Heart left ventricle (tissue), 16 donors: Measurements from ENCODE around the gene COL6A2. TPM values are rescaled to one million over a fixed set of nuclear protein-coding genes. Genes with fewer than 3 reads are reported as not detected.
"Not testable (repeated sequence)": the region's sequence is repeated elsewhere in the genome, so short reads cannot be mapped to it uniquely, and the experiment has no call there.

ENCODE experiments used
- ATAC-seq, 4 donors: fragments of 200-7000 bp; cut with Tn5 transposase; one replicate each; pipeline ENCODE4 v1.9.1; 2020 to 2022; ENCODE audit warnings: moderate library complexity in 4 of 4, mild to moderate bottlenecking in 3 of 4, moderate number of reproducible peaks in 1 of 4
- DNase-seq, 5 donors: peaks; one replicate each; pipeline ENCODE4 v3.0.0-alpha.2; 2020
- H3K27ac ChIP-seq, 12 donors: fragments of 200-600 bp; sonication (generic) in 4 of 12; one replicate each; pipeline versions ENCODE4 v1.5.0 to v1.8.0; 2016 to 2022; ENCODE audit warnings: mild to moderate bottlenecking in 2 of 12
- H3K27me3 ChIP-seq, 9 donors: fragments of 200-600 bp; sonication (generic) in 2 of 9; one replicate each; pipeline versions ENCODE4 v1.5.1 to v1.8.0; 2016 to 2022; ENCODE audit warnings: mild to moderate bottlenecking in 3 of 9
- H3K36me3 ChIP-seq, 9 donors: fragments of 200-600 bp; sonication (generic) in 2 of 9; one replicate each; pipeline versions ENCODE4 v1.5.0 to v1.8.0; 2018 to 2022; ENCODE audit warnings: mild to moderate bottlenecking in 2 of 9
- H3K4me1 ChIP-seq, 12 donors: fragments of 200-600 bp; sonication (generic) in 4 of 12; one replicate each; pipeline versions ENCODE4 v1.5.0 to v1.8.0; 2016 to 2022; ENCODE audit warnings: mild to moderate bottlenecking in 3 of 12
- H3K4me3 ChIP-seq, 12 donors: fragments of 200-600 bp; sonication (generic) in 4 of 12; one replicate each; pipeline versions ENCODE4 v1.5.0 to v1.8.0; 2017 to 2022; ENCODE audit warnings: mild to moderate bottlenecking in 9 of 12, moderate library complexity in 4 of 12
- H3K9me3 ChIP-seq, 12 donors: fragments of 200-600 bp; sonication (generic) in 4 of 12; one replicate each; pipeline versions ENCODE4 v1.5.0 to v1.8.0; 2016 to 2022; ENCODE audit warnings: mild to moderate bottlenecking in 1 of 12
- POLR2A ChIP-seq, 2 donors: fragments of 450-650 bp; IDR thresholded peaks; one replicate each; pipeline ENCODE4 v1.6.1; 2017; ENCODE audit warnings: antibody characterized with exemption in 2 of 2, mild to moderate bottlenecking in 2 of 2, moderate library complexity in 2 of 2
- WGBS, 4 donors: extraction: QIAGEN DNeasy Blood & Tissue Kit in 2 of 4; methylation state at CpG; one replicate each; pipeline versions ENCODE4 v1.1.5 to v1.1.7; 2013 to 2018; 5-methylcytosine and 5-hydroxymethylcytosine counted together
- intact Hi-C, 10 donors: fragments of 100-400 bp; cut with DNase I; formaldehyde crosslinking; loops; one replicate each; pipeline versions ENCODE4 v1.11.1 to v1.14.2; 2022
- polyA plus RNA-seq, 2 donors: library from polyadenylated mRNA; stranded (reverse); fragments of 200-250 nt; gene quantifications; one replicate each; pipeline ENCODE4 v1.2.3, GENCODE V29; 2013
- total RNA-seq, 9 donors: library from RNA; depleted of rRNA in 2 of 9; stranded (reverse); fragments of >200 nt in 2 of 9; fragmentation: NEBNext Ultra II Directional in 3 of 9; extraction: Animal tissue kit (Norgen Biotek cat#: 25700) in 3 of 9; gene quantifications; one replicate each; pipeline versions ENCODE4 v1.1.0 to v1.2.4, GENCODE V29; 2016 to 2023
- TF ChIP-seq, protein P1 (sequence below), 12 donors: fragments of 200-600 bp; sonication (generic) in 4 of 12; IDR thresholded peaks; one replicate each; pipeline versions ENCODE4 v1.5.0 to v1.8.0; 2018 to 2022; ENCODE audit warnings: antibody characterized with exemption in 12 of 12, mild to moderate bottlenecking in 5 of 12
- donor health status: ischemic (EF 13 %, LVEDD 7.1; RV severe dilation, severe dysfunction).
- donor health status: healthy with polysubstance abuse.
- donor health status: DM: no; HTN: yes; CAD: no.
- donor health status: DM: no; HTN: no; CAD: no.
- donor health status: ischemic (EF 25% LVEDD 6.9; RV normal size, moderate dysfunction).
- donor health status: ischemic (EF 25% LVEDD 5.7; RV mildly dilated, moderate dysfunction).
- donor health status: healthy.
- donor health status: DM: yes; HTN: yes; CAD: no.
- donor health status: ischemic (EF 35%, LVEDD 5.7; RV mildly dilated, moderate dysfunction).
- donor health status: nonischemic (EF 11% LVEDD 7.7; RV severe dilation, severe dysfunction).
- donor health status: DM: yes; HTN: yes; CAD: no.
- donor health status: PGD.
- donor health status: ischemic (EF 29% LVEDD 5.4; RV normal size, mild dysfunction).
- donor health status: nonischemic (EF 23%, LVEDD 6.1; RV moderate dilation, normal function).

The COL6A2 gene
- total and polyA plus RNA-seq, 11 donors: 118 to 484 (median 158) TPM

DNA sequence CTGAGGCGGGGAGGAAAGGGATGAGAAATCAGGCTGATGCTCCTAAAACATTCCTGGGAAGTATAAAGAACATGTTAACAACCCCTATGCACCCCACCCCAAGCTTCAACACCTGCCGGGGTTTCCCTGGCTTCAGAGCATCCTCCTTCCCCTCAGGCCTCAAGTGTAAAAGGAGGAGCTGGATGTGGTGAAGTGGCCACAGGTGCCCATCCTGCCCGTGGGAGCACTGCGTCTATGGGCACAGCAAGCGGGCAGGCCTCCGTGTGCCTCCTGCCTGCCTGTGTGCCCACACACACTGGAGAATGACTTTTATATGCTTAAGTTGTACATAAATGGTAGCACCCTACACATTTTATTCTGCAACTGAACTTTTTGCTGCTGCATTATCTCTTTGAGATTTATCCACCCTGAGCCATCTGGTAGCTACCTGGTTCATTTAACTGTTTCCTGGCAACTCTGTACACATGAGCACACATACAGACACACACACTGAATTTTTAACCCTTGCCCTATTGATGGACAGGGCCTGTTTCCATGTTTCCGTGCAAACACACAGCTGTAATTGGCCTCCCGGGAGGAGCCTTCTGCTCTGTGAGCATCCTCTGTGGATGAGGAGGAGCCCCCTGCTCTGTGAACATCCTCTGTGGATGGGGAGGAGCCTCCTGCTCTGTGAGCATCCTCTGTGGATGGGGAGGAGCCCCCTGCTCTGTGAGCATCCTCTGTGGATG, 70.9 kb downstream of the COL6A2 start:
- intact Hi-C loops: no loop called here
- DNase-seq (peak in 1 of 5 donors; percentile 6), ATAC-seq (no peak)
- no peak for TF ChIP-seq POLR2A (IDR thresholded peaks at IDR 0.05)
- TF ChIP-seq, protein P1, sequence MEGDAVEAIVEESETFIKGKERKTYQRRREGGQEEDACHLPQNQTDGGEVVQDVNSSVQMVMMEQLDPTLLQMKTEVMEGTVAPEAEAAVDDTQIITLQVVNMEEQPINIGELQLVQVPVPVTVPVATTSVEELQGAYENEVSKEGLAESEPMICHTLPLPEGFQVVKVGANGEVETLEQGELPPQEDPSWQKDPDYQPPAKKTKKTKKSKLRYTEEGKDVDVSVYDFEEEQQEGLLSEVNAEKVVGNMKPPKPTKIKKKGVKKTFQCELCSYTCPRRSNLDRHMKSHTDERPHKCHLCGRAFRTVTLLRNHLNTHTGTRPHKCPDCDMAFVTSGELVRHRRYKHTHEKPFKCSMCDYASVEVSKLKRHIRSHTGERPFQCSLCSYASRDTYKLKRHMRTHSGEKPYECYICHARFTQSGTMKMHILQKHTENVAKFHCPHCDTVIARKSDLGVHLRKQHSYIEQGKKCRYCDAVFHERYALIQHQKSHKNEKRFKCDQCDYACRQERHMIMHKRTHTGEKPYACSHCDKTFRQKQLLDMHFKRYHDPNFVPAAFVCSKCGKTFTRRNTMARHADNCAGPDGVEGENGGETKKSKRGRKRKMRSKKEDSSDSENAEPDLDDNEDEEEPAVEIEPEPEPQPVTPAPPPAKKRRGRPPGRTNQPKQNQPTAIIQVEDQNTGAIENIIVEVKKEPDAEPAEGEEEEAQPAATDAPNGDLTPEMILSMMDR (IDR thresholded peaks at IDR 0.05): no peak
- Histone ChIP-seq H3K36me3 (peaks cover 0 to 5% (median 0%) of the 10 kb centered on the region in 9 donors), H3K9me3 (peaks cover 0 to 3% (median 0%) of the 10 kb centered on the region in 12 donors), H3K4me3 (no peak overlapping the region), H3K27me3 (no peaks in the 10 kb centered on the region), H3K4me1 (peaks cover 0 to 7% (median 0%) of the 10 kb centered on the region in 12 donors), H3K27ac (no peak overlapping the region)
- WGBS, 4 donors: 75 to 80% (median 78%) methylated on average over 8 of the region's 8 CpGs

DNA sequence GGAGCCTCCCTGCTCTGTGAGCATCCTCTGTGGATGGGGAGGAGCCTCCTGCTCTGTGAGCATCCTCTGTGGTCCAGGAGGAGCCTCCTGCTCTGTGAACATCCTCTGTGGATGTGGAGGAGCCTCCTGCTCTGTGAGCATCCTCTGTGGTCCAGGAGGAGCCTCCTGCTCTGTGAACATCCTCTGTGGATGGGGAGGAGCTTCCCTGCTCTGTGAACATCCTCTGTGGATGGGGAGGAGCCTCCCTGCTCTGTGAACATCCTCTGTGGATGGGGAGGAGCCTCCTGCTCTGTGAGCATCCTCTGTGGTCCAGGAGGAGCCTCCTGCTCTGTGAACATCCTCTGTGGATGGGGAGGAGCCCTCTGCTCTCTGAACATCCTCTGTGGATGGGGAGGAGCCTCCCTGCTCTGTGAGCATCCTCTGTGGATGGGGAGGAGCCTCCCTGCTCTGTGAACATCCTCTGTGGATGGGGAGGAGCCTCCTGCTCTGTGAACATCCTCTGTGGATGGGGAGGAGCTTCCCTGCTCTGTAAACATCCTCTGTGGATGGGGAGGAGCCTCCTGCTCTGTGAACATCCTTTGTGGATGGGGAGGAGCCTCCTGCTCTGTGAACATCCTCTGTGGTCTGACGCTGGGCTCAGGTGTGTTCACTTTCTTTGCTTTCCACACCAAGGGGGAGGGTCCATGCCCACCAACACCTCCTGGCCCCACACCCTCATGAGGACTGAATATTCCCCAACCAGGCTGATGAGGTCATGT, 72.7 kb downstream of the COL6A2 start:
- intact Hi-C loops, H3K4me1 ChIP-seq, H3K4me3 ChIP-seq, ATAC-seq, H3K27me3 ChIP-seq, H3K36me3 ChIP-seq, H3K27ac ChIP-seq: not testable (repeated sequence)
- H3K9me3 ChIP-seq: peaks cover 0 to 15% (median 0%) of the 10 kb centered on the region in 12 donors
- peak in 2 of 5 donors; percentile 11 to 27 for DNase-seq
- WGBS, 4 donors: 47 to 75% (median 67%) methylated on average over 1 of the region's 1 CpG

DNA sequence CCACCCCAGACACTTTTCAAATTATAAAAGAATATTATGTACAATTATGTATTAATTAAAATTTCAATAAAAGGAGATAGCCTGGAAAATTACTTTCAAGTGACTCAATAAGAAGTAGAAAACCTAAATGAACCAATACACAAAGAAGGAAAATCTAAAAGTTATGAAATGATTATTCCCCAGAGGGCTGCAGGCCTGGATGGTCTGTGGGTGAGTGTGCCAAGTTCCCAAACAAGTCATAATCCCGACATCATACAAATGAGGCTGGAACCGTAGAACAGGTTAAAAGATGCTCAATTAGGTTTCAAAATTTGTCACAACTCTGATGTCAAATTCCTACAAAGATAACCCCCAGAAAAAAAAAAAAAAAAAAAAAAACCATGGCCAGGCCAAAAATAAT, 73.7 kb downstream of the COL6A2 start:
- DNase-seq (no peak), ATAC-seq (no peak)
- Histone ChIP-seq H3K9me3 (peaks cover 0 to 18% (median 0%) of the 10 kb centered on the region in 12 donors), H3K27ac (no peak overlapping the region), H3K27me3 (no peaks in the 10 kb centered on the region), H3K36me3 (peaks cover 0 to 5% (median 0%) of the 10 kb centered on the region in 9 donors), H3K4me1 (peaks cover 0 to 7% (median 0%) of the 10 kb centered on the region in 12 donors), H3K4me3 (no peak overlapping the region)
- WGBS, 4 donors: 29 to 75% (median 40%) methylated on average over 2 of the region's 2 CpGs
- intact Hi-C loops: no loop called here
- no peak for TF ChIP-seq POLR2A (IDR thresholded peaks at IDR 0.05)
- TF ChIP-seq, protein P1 (IDR thresholded peaks at IDR 0.05): no peak

DNA sequence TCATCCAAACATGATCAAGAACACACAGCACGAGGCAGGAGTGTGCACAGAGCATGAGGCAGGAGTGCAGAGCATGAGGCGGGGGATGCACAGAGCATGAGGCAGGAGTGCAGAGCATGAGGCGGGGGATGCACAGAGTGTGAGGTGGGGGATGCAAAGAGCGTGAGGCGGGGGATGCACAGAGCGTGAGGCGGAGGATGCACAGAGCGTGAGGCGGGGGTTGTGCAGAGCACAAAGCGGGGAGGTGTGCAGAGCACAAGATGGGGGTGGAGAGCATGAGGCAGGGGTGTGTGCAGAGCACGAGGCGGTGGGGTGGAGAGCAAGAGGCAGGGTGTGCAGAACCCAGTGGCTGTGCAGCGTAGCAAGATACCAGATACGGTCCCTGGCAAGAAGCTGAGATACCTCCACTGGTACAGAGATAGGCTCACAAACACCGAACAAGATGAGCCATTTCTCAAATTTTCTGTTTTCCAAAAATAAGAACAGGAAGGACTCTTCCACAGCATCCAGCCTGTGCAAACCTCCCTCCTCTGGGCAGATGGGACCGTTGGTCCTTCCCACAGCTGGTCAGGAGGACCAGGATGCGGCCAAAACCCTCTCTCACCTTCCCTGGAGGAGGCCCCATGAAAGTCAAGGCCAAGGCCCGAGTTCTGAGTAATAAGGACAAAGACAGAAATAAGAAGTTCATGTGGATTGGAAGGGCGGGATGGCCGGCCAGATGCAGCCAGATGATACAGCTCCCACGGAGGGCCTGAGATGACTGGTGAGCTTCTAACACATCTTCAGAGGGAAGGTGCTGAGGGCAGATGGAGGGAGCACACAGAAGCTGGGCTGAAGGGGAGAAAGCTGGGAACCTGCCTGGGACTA, 74.3 kb downstream of the COL6A2 start:
- Histone ChIP-seq H3K27ac (no peak overlapping the region), H3K4me1 (peaks cover 0 to 7% (median 0%) of the 10 kb centered on the region in 12 donors), H3K36me3 (peaks cover 0 to 5% (median 0%) of the 10 kb centered on the region in 9 donors), H3K4me3 (no peak overlapping the region), H3K27me3 (no peaks in the 10 kb centered on the region), H3K9me3 (peaks cover 0 to 22% (median 0%) of the 10 kb centered on the region in 12 donors)
- TF ChIP-seq, protein P1 (IDR thresholded peaks at IDR 0.05): no peak
- no peak for TF ChIP-seq POLR2A (IDR thresholded peaks at IDR 0.05)
- intact Hi-C loops: no loop called here
- DNase-seq (peak in 2 of 5 donors; percentile 6 to 11), ATAC-seq (peak in 1 of 4 donors; percentile 44)
- 85 to 93% (median 87%) methylated on average over 21 of the region's 21 CpGs for WGBS, 4 donors
